ENCODE results near the gene ACSM6.

ACSM6 gene

DNA sequence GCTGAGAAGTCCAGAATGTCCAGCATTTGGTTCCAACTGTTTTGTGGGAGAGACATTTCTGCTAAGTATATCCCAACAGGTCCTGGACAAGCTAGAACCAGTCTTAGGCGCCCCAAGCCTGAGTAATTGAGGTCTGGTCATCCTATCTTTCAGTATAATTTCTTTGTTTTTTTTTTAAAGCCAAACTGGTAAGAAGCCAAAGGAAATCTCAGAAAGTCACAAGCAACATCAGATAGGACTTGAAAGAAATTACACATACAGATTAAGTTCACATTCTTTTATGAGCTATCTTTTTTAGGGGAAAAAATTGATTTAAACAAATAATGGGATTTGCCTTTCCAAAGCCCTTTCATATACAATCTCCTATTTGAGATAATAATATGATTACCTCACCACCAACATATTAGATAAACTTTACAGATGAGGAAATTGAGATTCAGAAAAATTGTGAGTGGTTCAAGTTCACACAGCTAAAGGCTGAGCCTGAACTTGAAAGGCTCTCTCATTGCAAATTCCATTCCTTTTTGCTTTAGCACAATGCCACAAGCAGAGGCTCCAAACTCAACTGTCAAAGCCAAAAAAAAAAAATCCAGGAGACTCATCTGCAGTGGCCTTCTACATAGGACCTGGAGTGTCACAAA, 81.8 kb downstream of the ACSM6 start:
- no peak for DNase-seq

- no peak for DNase-seq
These were observed 82.5 kb downstream of the ACSM6 start for GRCh38 chr10:95276367-95277200.

DNA sequence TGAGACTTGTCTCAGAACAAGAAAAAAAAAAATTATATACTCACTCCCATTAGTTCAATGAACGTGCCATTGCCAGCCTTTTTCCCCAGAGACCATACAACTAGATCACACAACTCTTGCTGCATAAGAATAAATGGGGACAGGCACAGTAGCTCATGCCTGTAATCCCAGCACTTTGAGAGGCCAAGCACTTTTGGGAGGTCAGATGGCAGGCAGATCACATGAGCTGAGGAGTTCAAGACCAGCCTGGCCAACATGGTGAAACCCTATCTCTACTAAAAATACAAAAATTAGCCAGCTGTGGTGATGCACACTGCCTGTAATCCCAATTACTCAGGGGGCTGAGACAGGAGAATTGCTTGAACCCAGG, 83.1 kb downstream of the ACSM6 start:
- DNase-seq = peak in 1 of 2 experiments; percentile 1

- DNase-seq = no peak
These were observed 83.6 kb downstream of the ACSM6 start for GRCh38 chr10:95277614-95278013.
